ENCODE data around the gene TIMM21. TPM values are rescaled to one million over a fixed set of nuclear protein-coding genes. Genes with fewer than 3 reads are reported as not detected.

Gene TIMM21
- total RNA-seq, 1 donor from 2014 or later: 21.6 TPM

DNA sequence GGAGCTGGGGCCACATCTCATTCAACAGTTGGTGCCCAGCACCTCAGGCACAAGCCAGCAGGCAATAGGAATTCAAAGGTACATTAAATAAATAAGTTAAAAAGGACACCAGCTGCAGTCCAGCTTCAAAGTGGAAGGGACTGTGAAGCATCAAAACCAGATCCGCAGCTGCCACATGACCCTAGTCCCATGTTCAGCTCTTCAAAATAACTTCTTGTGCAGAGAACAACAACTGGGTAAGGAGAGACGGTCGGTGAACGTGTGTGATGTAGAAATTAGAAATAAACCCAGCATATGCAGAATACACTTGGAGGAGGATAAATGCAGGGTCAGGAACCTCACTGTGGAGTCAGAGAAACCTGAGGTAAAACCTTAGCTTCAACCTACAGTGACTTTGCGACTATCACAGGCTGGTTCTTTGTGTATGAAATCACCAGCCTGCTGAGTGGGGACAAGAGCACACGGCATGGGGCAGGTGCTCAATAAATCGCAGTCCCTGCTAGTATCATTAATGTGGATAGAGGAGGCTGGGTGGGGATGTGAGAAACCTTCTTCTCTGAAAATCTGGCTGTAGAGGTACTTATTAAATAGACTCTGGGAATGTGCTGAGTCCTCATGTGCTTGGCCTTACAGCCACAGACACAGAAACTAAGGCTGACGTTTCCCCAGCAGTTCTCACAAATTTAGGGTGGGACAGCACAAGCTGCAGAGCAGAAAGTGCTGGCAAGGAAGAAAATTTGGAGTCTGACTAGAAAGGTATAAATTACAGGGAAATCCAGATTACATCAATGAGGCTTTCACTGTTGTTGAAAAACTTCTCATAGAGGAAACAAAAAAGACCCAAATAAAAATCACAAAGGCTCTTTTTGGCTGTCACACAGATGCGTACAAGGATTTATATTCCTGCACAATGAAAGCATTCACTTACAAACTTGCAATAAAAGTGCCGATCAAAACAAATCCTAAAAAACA lies 21.4 kb upstream of the TIMM21 start:
- Histone ChIP-seq H3K36me3 (no peaks in the 10 kb centered on the region), H3K4me3 (no peak overlapping the region), H3K4me1 (no peaks in the 10 kb centered on the region), H3K9me3 (no peaks in the 10 kb centered on the region), H3K27me3 (ENCODE audit: low read depth) (no peaks in the 10 kb centered on the region), H3K27ac (no peak overlapping the region)
- DNase-seq: no peak
- no peak for TF ChIP-seq CTCF (IDR thresholded peaks at IDR 0.05)
- no peak for ATAC-seq
- intact Hi-C loops (cut with DNase I): no loop called here

GRCh38 chr18:74128159-74128558 lies 20.2 kb upstream of the TIMM21 start:
- no peaks in the 10 kb centered on the region for H3K9me3 ChIP-seq
- H3K36me3 ChIP-seq: no peaks in the 10 kb centered on the region
- H3K27me3 ChIP-seq (ENCODE audit: low read depth): no peaks in the 10 kb centered on the region
- DNase-seq: no peak
- intact Hi-C loops (cut with DNase I): no loop called here
- no peak overlapping the region for H3K4me3 ChIP-seq
- no peak for ATAC-seq
- no peaks in the 10 kb centered on the region for H3K4me1 ChIP-seq
- TF ChIP-seq CTCF (IDR thresholded peaks at IDR 0.05): no peak
- no peak overlapping the region for H3K27ac ChIP-seq

DNA sequence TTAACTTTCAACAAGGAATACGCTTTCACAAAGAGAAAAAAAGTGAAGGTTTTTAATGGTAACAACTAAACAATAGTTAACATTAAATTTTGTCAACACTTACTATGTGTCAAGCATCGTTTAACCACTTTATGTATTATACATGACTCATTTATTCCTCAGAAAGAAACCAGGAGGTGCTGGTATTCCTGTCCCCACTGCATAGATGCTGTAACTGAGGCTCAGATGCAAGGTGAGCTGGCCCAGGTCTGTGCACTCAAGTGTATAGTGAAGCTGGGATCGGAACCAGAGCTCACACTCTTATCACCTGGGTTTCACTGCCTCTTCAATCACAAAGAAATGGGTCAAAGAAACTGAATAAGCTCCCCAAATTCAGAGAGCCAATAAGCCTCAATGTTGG lies 17.2 kb upstream of the TIMM21 start:
- DNase-seq (no peak), ATAC-seq (no peak)
- no peak for TF ChIP-seq CTCF (IDR thresholded peaks at IDR 0.05)
- Histone ChIP-seq H3K4me1 (no peaks in the 10 kb centered on the region), H3K9me3 (no peaks in the 10 kb centered on the region), H3K27me3 (ENCODE audit: low read depth) (no peaks in the 10 kb centered on the region), H3K27ac (no peak overlapping the region), H3K4me3 (no peak overlapping the region), H3K36me3 (no peaks in the 10 kb centered on the region)
- intact Hi-C loops (cut with DNase I): no loop called here

DNA sequence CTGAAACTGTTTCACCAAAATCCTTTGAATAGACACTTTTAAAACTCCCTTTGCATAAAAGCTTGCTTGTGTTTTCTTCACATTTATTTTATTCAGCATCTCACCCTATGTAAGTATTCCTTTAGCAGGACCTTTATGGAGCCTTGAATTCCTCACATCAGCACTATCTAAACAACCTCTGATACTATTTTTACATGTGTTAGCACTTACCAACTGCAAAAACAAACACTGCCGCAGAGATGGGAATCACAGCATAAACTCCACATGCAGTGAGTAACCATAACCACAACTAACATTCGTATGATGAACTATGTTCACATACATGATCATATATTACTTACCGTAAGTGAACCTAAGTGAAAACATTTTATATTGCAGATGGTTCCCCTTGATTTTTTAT lies 16.1 kb upstream of the TIMM21 start:
- Histone ChIP-seq H3K4me3 (no peak overlapping the region), H3K36me3 (no peaks in the 10 kb centered on the region), H3K9me3 (no peaks in the 10 kb centered on the region), H3K27me3 (ENCODE audit: low read depth) (no peaks in the 10 kb centered on the region), H3K4me1 (no peaks in the 10 kb centered on the region), H3K27ac (no peak overlapping the region)
- no peak for ATAC-seq
- no peak for DNase-seq
- intact Hi-C loops (cut with DNase I): no loop called here
- TF ChIP-seq CTCF (IDR thresholded peaks at IDR 0.05): no peak

- no peak overlapping the region for H3K27ac ChIP-seq
- ATAC-seq: no peak
- no peaks in the 10 kb centered on the region for H3K27me3 ChIP-seq (ENCODE audit: low read depth)
- H3K4me3 ChIP-seq: no peak overlapping the region
- intact Hi-C loops (cut with DNase I): no loop called here
- H3K36me3 ChIP-seq: no peaks in the 10 kb centered on the region
- TF ChIP-seq CTCF (IDR thresholded peaks at IDR 0.05): no peak
- H3K4me1 ChIP-seq: no peaks in the 10 kb centered on the region
- H3K9me3 ChIP-seq: no peaks in the 10 kb centered on the region
- no peak for DNase-seq
Measured at GRCh38 chr18:74137920-74138538, 10.3 kb upstream of the TIMM21 start.
